Endothelial cell of hepatic sinusoid (primary cell): ENCODE measurements around the gene FIGLA.

Source experiments
- in situ Hi-C: cut with HindIII; loops from 2 replicates; pipeline ENCODE4 v1.10.0; 2017; ENCODE audit warnings: low sequenced_read_pairs

FIGLA gene, protein sequence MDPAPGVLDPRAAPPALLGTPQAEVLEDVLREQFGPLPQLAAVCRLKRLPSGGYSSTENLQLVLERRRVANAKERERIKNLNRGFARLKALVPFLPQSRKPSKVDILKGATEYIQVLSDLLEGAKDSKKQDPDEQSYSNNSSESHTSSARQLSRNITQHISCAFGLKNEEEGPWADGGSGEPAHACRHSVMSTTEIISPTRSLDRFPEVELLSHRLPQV

DNA sequence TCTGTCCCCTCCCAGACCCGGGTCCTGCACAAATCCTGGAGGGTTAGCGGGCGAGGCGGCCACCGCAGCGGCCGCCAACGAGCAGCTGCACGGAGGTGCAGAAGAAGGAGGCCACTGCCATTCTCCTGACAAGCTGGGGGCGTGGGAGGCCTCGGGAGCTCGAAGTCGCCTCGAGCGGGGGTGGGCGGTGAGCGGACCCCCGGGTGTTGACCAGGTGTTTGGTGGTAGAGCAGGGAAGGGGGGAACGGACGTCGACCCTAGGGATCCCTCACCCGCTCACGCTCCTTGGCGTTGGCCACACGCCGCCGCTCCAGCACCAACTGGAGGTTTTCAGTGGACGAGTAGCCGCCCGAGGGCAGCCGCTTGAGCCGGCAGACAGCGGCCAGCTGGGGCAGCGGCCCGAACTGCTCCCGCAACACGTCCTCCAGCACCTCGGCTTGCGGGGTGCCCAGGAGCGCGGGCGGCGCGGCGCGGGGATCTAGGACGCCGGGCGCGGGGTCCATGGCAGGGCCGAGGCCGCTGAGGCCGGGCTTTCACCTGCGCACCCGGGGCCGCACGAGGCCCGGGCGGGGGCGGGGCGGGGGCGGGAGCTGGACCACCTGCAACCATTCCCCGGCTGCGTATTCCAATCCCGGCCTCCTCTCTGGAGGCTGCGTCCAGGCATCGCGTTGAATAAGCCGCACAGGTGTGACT lies at the start of gene FIGLA:
Gene FIGLA (minus strand): TSS at position 508 of the 693 bp plus-strand sequence. CDS start 5 bp downstream, at position 503.
- in situ Hi-C loops: no loop called here

GRCh38 chr2:70837980-70838925 lies 47.8 kb upstream of the FIGLA start:
- in situ Hi-C loops: no loop called here

DNA sequence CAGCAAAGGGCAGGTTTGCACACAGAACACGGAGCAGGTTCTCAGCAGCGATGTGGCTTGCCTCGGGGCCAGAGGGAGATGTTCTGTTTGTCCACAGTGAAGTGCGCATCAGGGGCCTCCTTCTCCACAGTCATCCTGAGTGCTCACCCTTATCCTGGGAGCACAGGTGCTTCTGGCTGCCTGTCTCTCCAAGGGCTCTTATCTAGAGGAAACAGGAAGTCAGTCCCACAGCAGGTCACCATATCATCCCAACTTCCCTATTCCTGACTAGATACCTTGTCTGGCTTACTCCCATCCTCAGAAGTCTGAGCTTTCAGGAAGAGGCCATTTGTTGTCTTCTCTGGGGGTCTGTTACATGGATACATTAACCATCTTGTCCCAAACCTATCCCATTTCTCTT lies 45.2 kb upstream of the FIGLA start, which contains the start of gene CD207:
Gene CD207 (minus strand): TSS at position 174 of the 400 bp plus-strand sequence. CDS start 40 bp downstream, at position 134.
- in situ Hi-C loops: no loop called here

DNA sequence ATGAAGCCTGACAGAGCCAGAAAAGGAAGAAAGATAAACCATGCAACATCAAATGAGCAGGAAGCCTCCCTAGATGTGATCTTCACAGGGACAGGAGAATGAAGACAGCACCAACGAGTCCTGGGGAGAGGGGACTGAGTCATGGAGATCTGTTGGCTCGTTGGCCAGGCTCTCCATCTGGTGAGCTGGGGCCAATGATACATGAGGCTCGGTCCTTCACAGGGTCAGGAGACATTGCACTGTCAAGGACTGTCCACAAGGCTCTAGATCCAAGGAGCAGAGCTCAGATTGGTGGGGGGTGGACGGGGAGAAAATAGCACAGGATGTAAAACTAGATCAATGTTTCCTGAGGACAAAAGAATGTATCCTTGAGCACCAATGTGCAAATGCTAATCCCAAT lies 44.4 kb upstream of the FIGLA start:
- in situ Hi-C loops: no loop called here

- in situ Hi-C loops: no loop called here
Observed at GRCh38 chr2:70834106-70834505, 43.7 kb upstream of the FIGLA start.

DNA sequence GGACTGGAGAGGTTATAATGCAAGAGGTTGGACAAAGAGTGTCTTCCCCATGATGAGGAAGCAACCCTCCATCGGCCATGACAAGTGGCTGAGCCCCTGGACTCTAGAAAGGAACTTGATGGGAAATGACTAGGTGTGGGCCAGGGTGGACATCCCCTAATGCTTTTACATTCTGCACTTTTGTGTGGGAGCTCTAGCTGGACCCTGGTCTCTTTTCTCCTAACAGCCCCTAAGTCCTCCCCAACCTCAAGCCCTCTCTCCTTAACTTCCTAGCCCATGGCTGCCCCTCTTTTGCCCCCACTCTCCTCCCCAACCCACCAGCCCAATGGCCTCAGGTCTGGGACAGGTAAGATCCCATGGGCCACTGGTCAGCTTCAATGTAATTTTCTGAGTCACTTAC lies 42.8 kb upstream of the FIGLA start:
- in situ Hi-C loops: no loop called here

- in situ Hi-C loops: no loop called here
Observed at GRCh38 chr2:70832386-70832785, 41.9 kb upstream of the FIGLA start.

GRCh38 chr2:70831861-70832260 lies 41.4 kb upstream of the FIGLA start:
- in situ Hi-C loops: no loop called here

GRCh38 chr2:70830366-70830765 lies 39.9 kb upstream of the FIGLA start:
- in situ Hi-C loops: no loop called here

DNA sequence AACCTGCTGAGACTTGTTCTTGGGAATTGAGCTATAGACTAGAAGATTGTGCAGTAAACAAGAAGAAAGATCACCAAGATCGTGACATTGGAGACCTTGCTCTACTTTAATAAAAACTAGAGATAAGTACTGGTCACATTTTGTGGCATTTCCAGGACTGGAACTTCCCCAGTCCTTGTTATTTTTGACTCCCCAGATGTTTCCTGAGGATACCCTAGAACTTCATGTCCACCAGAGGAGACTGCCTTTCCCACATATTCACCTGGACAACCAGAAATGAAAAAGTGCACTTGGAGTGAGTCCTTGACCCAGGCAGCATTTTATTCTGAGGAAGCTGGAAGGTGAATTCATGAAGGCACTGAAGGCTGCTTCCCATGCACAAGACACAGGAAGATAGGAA lies 39.5 kb upstream of the FIGLA start:
- in situ Hi-C loops: no loop called here

DNA sequence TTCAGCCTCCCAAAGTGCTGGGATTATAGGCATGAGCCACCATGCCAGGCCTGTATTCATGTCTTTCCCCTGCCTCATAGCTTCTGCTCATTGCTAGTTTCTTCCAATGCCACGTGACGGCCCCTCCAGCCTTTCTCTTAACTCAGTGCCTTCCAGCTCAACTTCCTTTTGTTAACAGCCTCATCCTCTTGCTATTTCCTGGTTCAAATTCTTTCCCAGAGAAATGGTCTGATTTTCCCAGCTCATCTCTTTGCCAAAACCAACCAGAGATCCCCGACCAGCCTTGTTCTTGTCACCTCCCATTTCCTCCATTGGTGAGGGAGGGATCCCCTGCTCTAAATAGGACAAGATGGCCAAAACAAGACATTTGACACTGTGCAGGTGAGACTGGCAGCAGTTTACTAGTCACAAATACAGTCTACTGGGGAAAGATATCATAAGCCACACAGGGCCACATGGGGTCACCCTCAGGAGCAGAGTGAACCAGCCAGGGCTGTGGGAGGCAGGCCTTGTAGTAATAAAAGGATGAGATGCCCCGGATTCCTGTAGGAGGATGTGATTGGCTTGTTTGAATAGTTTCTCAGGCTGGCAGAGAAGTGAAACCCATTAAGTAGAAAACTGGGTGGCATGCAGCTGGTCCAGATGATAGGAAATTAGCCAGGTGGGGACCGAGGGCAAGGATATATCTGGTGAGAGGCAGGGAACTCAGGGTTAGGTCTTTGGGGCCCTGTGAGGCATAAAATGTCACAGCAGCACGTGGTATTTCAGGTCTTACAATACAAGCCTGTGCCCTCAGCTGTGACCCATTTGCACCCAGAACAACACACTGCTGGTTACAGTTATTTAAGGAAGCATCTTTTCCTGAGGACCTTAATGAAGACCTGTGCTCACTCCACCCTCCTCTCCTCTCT lies 38.7 kb upstream of the FIGLA start:
- in situ Hi-C loops: no loop called here

GRCh38 chr2:70828115-70828514 lies 37.7 kb upstream of the FIGLA start:
- in situ Hi-C loops: no loop called here

DNA sequence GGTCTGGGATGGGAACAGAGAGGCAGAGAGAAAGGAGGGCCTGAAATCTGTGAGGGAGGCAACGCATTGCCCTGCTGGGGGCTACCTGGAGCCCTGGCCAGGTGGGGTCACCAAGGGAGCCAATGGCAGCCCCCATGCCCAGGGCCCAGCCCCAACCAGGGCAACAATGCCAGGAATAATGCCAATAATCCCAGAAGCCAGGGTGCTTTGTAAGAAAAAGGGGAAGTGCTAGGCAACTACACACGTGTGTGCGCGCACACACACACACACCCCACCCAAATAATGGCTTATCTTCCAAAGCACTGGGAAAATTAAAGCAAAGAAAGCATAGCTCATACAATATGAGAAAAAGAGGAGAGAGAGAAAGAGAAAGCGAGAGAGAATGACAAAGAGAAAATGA lies 36.9 kb upstream of the FIGLA start:
- in situ Hi-C loops: no loop called here

DNA sequence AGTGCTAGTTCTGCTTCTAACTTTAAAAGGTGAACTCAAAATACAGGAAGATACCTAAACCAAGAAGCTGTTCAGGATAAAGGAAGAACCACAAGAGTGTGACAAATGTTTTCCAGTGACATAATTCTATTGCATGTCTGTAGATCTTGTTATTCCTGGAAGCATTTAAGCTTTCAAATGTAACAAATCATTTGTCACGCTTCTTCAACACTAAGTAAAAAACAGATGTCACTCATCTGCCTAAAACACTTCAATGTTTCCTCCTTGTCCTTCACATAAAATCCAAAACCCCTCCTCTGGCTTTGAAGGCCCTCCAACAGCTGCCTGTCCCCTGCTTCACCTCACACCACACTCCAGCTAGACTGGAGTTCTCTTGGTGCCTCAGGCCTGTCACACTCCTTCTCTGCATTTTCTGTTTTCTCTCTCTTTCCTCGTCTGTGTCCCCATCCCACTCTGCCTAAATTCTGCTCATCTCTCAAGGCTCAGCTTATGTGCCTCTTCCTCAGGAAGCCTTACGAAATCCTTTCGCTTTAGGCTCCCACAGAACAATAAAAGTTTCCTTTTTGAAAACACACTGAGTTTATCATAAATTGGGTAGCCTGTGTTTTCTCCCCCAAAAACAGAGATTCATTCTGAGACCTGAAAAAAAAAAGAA lies 36.4 kb upstream of the FIGLA start:
- in situ Hi-C loops: no loop called here

DNA sequence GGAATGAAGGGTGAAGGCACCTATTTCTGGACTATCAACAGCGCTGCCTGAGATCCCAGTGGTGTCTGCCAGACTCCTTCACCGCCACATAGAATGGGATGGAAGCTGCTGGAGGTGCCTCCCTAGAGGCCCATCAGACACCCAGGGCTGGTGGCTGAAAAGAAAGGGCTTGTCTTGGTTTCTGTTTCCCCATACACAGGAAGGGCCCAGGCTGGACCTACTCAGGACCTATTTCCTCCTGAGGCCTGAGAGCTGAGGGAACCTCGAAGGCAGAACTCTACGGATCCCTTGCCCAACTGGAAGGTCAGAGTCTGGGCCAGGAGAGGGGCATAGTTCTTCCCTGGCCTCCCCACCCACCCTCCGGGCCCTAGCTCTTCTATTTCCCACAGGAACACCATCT lies 32.8 kb upstream of the FIGLA start:
- in situ Hi-C loops: no loop called here

DNA sequence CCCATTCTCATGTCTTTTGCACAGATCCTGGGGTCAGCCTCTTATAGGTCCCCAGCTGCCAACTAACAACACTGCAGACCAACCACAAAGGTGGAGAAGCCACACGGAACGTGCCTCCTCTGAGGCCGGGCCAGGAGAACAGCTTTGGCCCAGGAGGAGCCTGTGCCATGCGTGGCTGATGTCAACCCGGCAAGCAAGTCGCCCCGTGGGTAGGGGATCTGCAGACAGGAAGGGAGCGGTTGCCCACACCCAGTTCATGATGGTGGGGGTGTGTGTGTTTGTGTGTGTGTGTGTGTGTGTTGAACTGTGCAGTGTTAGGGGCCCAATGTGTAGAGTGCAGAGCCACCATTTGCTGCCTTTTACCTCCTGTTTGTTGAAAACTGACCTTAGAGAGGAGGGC lies 32.4 kb upstream of the FIGLA start:
- in situ Hi-C loops: no loop called here

GRCh38 chr2:70820499-70820898 lies 30.1 kb upstream of the FIGLA start, which contains the start of gene CLEC4F:
TSS of gene CLEC4F (minus strand) at chr2:70820599. CDS start at chr2:70820523, 76 bp downstream.
- in situ Hi-C loops: no loop called here

GRCh38 chr2:70817284-70817954 lies 27.0 kb upstream of the FIGLA start:
- in situ Hi-C loops: no loop called here

- in situ Hi-C loops: no loop called here
Observed at GRCh38 chr2:70816726-70817125, 26.3 kb upstream of the FIGLA start.
